GM12878 (cell line): ENCODE results near the gene RPS2. TPM values are rescaled to one million over a fixed set of nuclear protein-coding genes. Genes with fewer than 3 reads are reported as not detected.

Experiments used
- ATAC-seq: fragments of 200-7000 bp; cut with Tn5 transposase; 3 replicates; pipeline ENCODE4 v1.9.1; 2020; ENCODE audit warnings: mild to moderate bottlenecking, moderate library complexity
- BruUV-seq: library from RNA; stranded (reverse); fragments of 400-500 nt; replicated peaks from 2 replicates; lab custom pipeline; 2021; lab: Mats Ljungman, UMichigan
- CTCF ChIA-PET: fragments of 300-600 bp; sonication (Branson Sonifier 250); formaldehyde crosslinking; extraction: SDS; loops from one replicate; lab custom pipeline; 2021; ENCODE audit warnings: inconsistent platforms; lab: Yijun Ruan, JAX
- POLR2A ChIA-PET: fragments of 350-600 bp; formaldehyde crosslinking; extraction: SDS; loops from one replicate; lab custom pipeline; 2021; ENCODE audit warnings: inconsistent platforms; lab: Charles Lee
- RAD21 ChIA-PET: fragments of 300-600 bp; sonication (Branson Sonifier 250); formaldehyde crosslinking; loops from one replicate; lab custom pipeline; 2023; ENCODE audit warnings: antibody characterized with exemption; ENCODE audit not compliant: unreplicated experiment; lab: Charles Lee
- SMC1A ChIA-PET: fragments of 300-600 bp; sonication (Branson Sonifier 250); formaldehyde crosslinking; loops from one replicate; lab custom pipeline; 2023; ENCODE audit not compliant: unreplicated experiment, uncharacterized antibody; lab: Charles Lee
- DNase-seq: peaks from one replicate; pipeline ENCODE4 v3.0.0-alpha.2; 2011; ENCODE audit warnings: low read depth, low spot score
- FAIRE-seq: peaks from 3 replicates; lab custom pipeline; 2011; peaks lifted over from hg19 to GRCh38; lab: Jason Lieb, UNC
- H2AFZ ChIP-seq: 2 replicates; pipeline ENCODE4 v1.6.0; 2011; ENCODE audit warnings: low read depth, low read length, control low read depth; ENCODE audit not compliant: control insufficient read depth
- H3K27ac ChIP-seq: 2 replicates; pipeline ENCODE4 v1.5.1; 2011; ENCODE audit warnings: control low read depth; ENCODE audit not compliant: control insufficient read depth, insufficient read depth
- H3K27me3 ChIP-seq, 2 experiments: replicated peaks in 1 of 2; 2 replicates each; pipeline versions ENCODE4 v1.6.0 to v1.6.1; 2011; ENCODE audit warnings: low read length in 1 of 2; ENCODE audit not compliant: control insufficient read depth in 2 of 2, insufficient read depth in 2 of 2
- H3K36me3 ChIP-seq, 2 experiments: 2 replicates each; pipeline ENCODE4 v1.5.1; 2011; ENCODE audit warnings: low read length in 1 of 2; ENCODE audit not compliant: control insufficient read depth in 2 of 2, insufficient read depth in 2 of 2
- H3K4me1 ChIP-seq: 2 replicates; pipeline ENCODE4 v1.6.1; 2011; ENCODE audit warnings: mild to moderate bottlenecking, low read length, moderate library complexity, mixed read lengths; ENCODE audit not compliant: control insufficient read depth, insufficient read depth
- H3K4me2 ChIP-seq: 2 replicates; pipeline ENCODE4 v1.6.0; 2011; ENCODE audit warnings: control low read depth; ENCODE audit not compliant: control insufficient read depth, insufficient read depth
- H3K4me3 ChIP-seq: fragments of 200-600 bp; sonication (generic); 2 replicates; pipeline ENCODE4 v1.5.1; 2016
- H3K79me2 ChIP-seq: 2 replicates; pipeline ENCODE4 v1.6.0; 2011; ENCODE audit warnings: low read length; ENCODE audit not compliant: control insufficient read depth, insufficient read depth
- H3K9ac ChIP-seq: 2 replicates; pipeline ENCODE4 v1.8.0; 2011; ENCODE audit warnings: low read length, control low read depth, mixed read lengths; ENCODE audit not compliant: control insufficient read depth, insufficient read depth
- H3K9me3 ChIP-seq: replicated peaks from 3 replicates; pipeline ENCODE4 v1.5.1; 2011; ENCODE audit warnings: mild to moderate bottlenecking, low read length; ENCODE audit not compliant: control insufficient read depth, insufficient read depth
- H4K20me1 ChIP-seq: 2 replicates; pipeline ENCODE4 v1.6.0; 2011; ENCODE audit not compliant: control insufficient read depth, insufficient read depth
- CREM ChIP-seq: IDR thresholded peaks from 2 replicates; pipeline ENCODE4 v1.6.1; 2014; ENCODE audit warnings: antibody characterized with exemption, low read depth
- FOXM1 ChIP-seq: IDR thresholded peaks from 2 replicates; pipeline ENCODE4 v1.6.1; 2012; ENCODE audit warnings: low read depth, mild to moderate bottlenecking, inconsistent platforms, low read length, moderate library complexity
- KLF5 ChIP-seq: fragments of 450-650 bp; IDR thresholded peaks from 2 replicates; pipeline ENCODE4 v1.6.1; 2014; ENCODE audit warnings: mild to moderate bottlenecking; ENCODE audit not compliant: partially characterized antibody
- POU2F2 ChIP-seq: IDR thresholded peaks from 3 replicates; pipeline ENCODE4 v1.6.1; 2011; ENCODE audit warnings: low read depth, mild to moderate bottlenecking, low read length, borderline replicate concordance
- RFX5 ChIP-seq: IDR thresholded peaks from 2 replicates; pipeline ENCODE4 v1.6.1; 2011; ENCODE audit warnings: low read depth, low read length, improper control_type of control experiment
- SMARCA5 ChIP-seq: fragments of 450-650 bp; IDR thresholded peaks from 2 replicates; pipeline ENCODE4 v1.6.1; 2017; ENCODE audit warnings: mild to moderate bottlenecking
- SPI1 ChIP-seq: IDR thresholded peaks from 2 replicates; pipeline ENCODE4 v1.6.1; 2011; ENCODE audit warnings: low read depth, mild to moderate bottlenecking, low read length, moderate library complexity, borderline replicate concordance; ENCODE audit not compliant: insufficient read depth
- SUZ12 ChIP-seq: fragments of 200-600 bp; sonication (generic); IDR thresholded peaks from one replicate; pipeline ENCODE4 v1.6.1; 2018; ENCODE audit warnings: antibody characterized with exemption, mild to moderate bottlenecking; ENCODE audit not compliant: unreplicated experiment
- TCF12 ChIP-seq: IDR thresholded peaks from 2 replicates; pipeline ENCODE4 v1.6.1; 2011; ENCODE audit warnings: low read depth, mild to moderate bottlenecking, low read length
- WGBS: methylation state at CpG from one replicate; pipeline ENCODE4 v1.1.6; 2016; ENCODE audit warnings: low lambda C conversion rate; ENCODE audit not compliant: insufficient replicate concordance, insufficient coverage; ENCODE audit errors: missing lambda C conversion rate; 5-methylcytosine and 5-hydroxymethylcytosine counted together
- in situ Hi-C: fragments of 300-500 bp; cut with MboI; formaldehyde crosslinking; loops from 9 replicates; pipeline ENCODE4 v1.14.3; 2018; ENCODE audit warnings: mixed read lengths
- intact Hi-C: fragments of 100-400 bp; cut with micrococcal nuclease; formaldehyde crosslinking; loops from one replicate; pipeline ENCODE4 v1.14.2; 2022; ENCODE audit not compliant: unreplicated experiment
- polyA plus RNA-seq, 11 experiments: library from polyadenylated mRNA; depleted of rRNA in 4 of 11; unstranded in 6 of 11; stranded (reverse) in 5 of 11; fragments of >200 nt; fragmentation: Nextera tagmentation in 4 of 11; fragmentation: Illumina TruSeq in 1 of 11; extraction: Ambion mirVana in 4 of 11; extraction: Trizol in 1 of 11; gene quantifications; 1 replicate in 1 of 11; 2 replicates in 10 of 11; pipeline versions ENCODE4 v1.2.1 to v1.2.3, GENCODE V29; 2011 to 2016; ENCODE audit warnings: inconsistent platforms in 2 of 11, missing spikeins in 2 of 11, low read depth in 1 of 11
- total RNA-seq, 4 experiments: library from RNA; depleted of rRNA in 3 of 4; stranded (reverse); fragments of >200 nt in 3 of 4; fragmentation: Illumina TruSeq in 1 of 4; extraction: Trizol in 1 of 4; gene quantifications; 2 replicates each; pipeline versions ENCODE4 v1.2.1 to v1.2.3, GENCODE V29; 2013 to 2021
- TF ChIP-seq, protein P1 (sequence below): fragments of 450-650 bp; IDR thresholded peaks from 2 replicates; pipeline ENCODE4 v1.6.1; 2018; ENCODE audit warnings: mild to moderate bottlenecking, low read depth, moderate library complexity; ENCODE audit not compliant: partially characterized antibody
- TF ChIP-seq, protein P2 (sequence below): IDR thresholded peaks from 2 replicates; pipeline ENCODE4 v1.6.1; 2012; ENCODE audit warnings: improper control_type of control experiment, low read depth, low read length; ENCODE audit not compliant: insufficient replicate concordance
- TF ChIP-seq, protein P3 (sequence below): fragments of 450-650 bp; formaldehyde crosslinking; IDR thresholded peaks from 2 replicates; pipeline ENCODE4 v1.5.0; 2022; ENCODE audit warnings: mild to moderate bottlenecking, missing genetic modification characterization

Gene RPS2
- total and polyA plus RNA-seq, 10 of the 15 experiments (the other 5 are each of a cell fraction or from before 2014, with no cell fraction given), result 1,295 to 7,121 (median 3,933) TPM

DNA sequence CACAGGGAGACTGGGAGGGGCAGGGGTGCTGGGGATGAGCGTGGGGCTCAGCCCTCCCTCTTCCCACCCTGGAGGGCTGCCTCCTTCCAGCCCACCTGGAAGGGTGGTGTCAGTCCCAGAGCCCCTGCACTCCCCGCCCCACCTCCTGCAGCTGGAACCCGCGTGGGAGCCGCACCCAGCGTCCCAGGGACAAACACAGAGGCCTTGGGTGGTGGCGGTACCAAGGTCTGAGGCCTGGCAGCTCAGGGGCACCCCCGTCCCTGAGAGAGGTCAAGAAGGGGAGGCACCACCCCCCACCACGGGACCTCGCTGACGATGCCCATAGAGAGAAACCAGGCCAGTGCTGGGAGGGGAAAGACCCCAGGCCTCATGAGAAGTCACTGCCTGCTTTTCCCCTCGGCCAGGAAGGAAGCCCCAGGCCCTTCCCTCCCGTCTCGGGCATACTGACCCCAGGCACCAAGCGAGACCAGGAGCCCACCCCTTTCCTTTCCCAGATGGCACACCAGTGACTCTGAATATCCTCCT lies 50.5 kb downstream of the RPS2 start:
- no peak overlapping the region for H2AFZ ChIP-seq
- no peak overlapping the region for H3K9ac ChIP-seq
- H4K20me1 ChIP-seq, result no peaks in the 10 kb centered on the region
- DNase-seq (no peak), FAIRE-seq (no peak), ATAC-seq (no peak)
- no peaks in the 10 kb centered on the region for H3K79me2 ChIP-seq
- no peaks in the 10 kb centered on the region for H3K36me3 ChIP-seq
- POLR2A ChIA-PET, result no interaction called here
- no peak overlapping the region for H3K4me2 ChIP-seq
- no peak for TF ChIP-seq KLF5
- TF ChIP-seq RFX5, result no peak
- no peak for TF ChIP-seq FOXM1
- no peak for TF ChIP-seq SUZ12
- TF ChIP-seq, protein P1, sequence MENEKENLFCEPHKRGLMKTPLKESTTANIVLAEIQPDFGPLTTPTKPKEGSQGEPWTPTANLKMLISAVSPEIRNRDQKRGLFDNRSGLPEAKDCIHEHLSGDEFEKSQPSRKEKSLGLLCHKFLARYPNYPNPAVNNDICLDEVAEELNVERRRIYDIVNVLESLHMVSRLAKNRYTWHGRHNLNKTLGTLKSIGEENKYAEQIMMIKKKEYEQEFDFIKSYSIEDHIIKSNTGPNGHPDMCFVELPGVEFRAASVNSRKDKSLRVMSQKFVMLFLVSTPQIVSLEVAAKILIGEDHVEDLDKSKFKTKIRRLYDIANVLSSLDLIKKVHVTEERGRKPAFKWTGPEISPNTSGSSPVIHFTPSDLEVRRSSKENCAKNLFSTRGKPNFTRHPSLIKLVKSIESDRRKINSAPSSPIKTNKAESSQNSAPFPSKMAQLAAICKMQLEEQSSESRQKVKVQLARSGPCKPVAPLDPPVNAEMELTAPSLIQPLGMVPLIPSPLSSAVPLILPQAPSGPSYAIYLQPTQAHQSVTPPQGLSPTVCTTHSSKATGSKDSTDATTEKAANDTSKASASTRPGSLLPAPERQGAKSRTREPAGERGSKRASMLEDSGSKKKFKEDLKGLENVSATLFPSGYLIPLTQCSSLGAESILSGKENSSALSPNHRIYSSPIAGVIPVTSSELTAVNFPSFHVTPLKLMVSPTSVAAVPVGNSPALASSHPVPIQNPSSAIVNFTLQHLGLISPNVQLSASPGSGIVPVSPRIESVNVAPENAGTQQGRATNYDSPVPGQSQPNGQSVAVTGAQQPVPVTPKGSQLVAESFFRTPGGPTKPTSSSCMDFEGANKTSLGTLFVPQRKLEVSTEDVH, result no peak
- TF ChIP-seq CREM, result no peak
- TF ChIP-seq SMARCA5, result no peak
- no peak for TF ChIP-seq POU2F2
- TF ChIP-seq TCF12, result no peak
- TF ChIP-seq, protein P2, sequence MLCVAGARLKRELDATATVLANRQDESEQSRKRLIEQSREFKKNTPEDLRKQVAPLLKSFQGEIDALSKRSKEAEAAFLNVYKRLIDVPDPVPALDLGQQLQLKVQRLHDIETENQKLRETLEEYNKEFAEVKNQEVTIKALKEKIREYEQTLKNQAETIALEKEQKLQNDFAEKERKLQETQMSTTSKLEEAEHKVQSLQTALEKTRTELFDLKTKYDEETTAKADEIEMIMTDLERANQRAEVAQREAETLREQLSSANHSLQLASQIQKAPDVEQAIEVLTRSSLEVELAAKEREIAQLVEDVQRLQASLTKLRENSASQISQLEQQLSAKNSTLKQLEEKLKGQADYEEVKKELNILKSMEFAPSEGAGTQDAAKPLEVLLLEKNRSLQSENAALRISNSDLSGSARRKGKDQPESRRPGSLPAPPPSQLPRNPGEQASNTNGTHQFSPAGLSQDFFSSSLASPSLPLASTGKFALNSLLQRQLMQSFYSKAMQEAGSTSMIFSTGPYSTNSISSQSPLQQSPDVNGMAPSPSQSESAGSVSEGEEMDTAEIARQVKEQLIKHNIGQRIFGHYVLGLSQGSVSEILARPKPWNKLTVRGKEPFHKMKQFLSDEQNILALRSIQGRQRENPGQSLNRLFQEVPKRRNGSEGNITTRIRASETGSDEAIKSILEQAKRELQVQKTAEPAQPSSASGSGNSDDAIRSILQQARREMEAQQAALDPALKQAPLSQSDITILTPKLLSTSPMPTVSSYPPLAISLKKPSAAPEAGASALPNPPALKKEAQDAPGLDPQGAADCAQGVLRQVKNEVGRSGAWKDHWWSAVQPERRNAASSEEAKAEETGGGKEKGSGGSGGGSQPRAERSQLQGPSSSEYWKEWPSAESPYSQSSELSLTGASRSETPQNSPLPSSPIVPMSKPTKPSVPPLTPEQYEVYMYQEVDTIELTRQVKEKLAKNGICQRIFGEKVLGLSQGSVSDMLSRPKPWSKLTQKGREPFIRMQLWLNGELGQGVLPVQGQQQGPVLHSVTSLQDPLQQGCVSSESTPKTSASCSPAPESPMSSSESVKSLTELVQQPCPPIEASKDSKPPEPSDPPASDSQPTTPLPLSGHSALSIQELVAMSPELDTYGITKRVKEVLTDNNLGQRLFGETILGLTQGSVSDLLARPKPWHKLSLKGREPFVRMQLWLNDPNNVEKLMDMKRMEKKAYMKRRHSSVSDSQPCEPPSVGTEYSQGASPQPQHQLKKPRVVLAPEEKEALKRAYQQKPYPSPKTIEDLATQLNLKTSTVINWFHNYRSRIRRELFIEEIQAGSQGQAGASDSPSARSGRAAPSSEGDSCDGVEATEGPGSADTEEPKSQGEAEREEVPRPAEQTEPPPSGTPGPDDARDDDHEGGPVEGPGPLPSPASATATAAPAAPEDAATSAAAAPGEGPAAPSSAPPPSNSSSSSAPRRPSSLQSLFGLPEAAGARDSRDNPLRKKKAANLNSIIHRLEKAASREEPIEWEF, result no peak
- TF ChIP-seq, protein P3, sequence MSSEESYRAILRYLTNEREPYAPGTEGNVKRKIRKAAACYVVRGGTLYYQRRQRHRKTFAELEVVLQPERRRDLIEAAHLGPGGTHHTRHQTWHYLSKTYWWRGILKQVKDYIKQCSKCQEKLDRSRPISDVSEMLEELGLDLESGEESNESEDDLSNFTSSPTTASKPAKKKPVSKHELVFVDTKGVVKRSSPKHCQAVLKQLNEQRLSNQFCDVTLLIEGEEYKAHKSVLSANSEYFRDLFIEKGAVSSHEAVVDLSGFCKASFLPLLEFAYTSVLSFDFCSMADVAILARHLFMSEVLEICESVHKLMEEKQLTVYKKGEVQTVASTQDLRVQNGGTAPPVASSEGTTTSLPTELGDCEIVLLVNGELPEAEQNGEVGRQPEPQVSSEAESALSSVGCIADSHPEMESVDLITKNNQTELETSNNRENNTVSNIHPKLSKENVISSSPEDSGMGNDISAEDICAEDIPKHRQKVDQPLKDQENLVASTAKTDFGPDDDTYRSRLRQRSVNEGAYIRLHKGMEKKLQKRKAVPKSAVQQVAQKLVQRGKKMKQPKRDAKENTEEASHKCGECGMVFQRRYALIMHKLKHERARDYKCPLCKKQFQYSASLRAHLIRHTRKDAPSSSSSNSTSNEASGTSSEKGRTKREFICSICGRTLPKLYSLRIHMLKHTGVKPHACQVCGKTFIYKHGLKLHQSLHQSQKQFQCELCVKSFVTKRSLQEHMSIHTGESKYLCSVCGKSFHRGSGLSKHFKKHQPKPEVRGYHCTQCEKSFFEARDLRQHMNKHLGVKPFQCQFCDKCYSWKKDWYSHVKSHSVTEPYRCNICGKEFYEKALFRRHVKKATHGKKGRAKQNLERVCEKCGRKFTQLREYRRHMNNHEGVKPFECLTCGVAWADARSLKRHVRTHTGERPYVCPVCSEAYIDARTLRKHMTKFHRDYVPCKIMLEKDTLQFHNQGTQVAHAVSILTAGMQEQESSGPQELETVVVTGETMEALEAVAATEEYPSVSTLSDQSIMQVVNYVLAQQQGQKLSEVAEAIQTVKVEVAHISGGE (CRISPR knock-in tag), result no peak
- TF ChIP-seq SPI1, result no peak
- no TSS peak for BruUV-seq
- CTCF ChIA-PET, result no interaction called here
- SMC1A ChIA-PET, result no interaction called here
- in situ Hi-C loops, result no loop called here
- H3K27me3 ChIP-seq, result peaks cover 6 to 7% of the 10 kb centered on the region in 2 experiments; a peak in 3 of 4 replicates
- H3K4me3 ChIP-seq, result no peak overlapping the region
- no peaks in the 10 kb centered on the region for H3K9me3 ChIP-seq
- intact Hi-C loops, result no loop called here
- RAD21 ChIA-PET, result no interaction called here
- no peaks in the 10 kb centered on the region for H3K4me1 ChIP-seq
- H3K27ac ChIP-seq, result no peak overlapping the region
- WGBS, result 5% methylated on average over 11 of the region's 15 CpGs
